HG02798 (cell line): ENCODE measurements around the gene POU3F3.

Source experiments
- ATAC-seq: cut with Tn5 transposase; IDR thresholded peaks from one replicate; pipeline ENCODE4 v1.9.1; 2021; ENCODE audit warnings: mild to moderate bottlenecking; ENCODE audit not compliant: unreplicated experiment, poor library complexity

Gene POU3F3

GRCh38 chr2:104901037-104901881, 47.3 kb downstream of the POU3F3 start:
- no peak for ATAC-seq

- no peak for ATAC-seq
These were observed 48.4 kb downstream of the POU3F3 start for GRCh38 chr2:104902317-104902716.
